GM10248 (cell line): ENCODE results near the gene HAUS3.

ENCODE experiments used
- CTCF ChIA-PET: fragments of 300-600 bp; sonication (Branson Sonifier 250); formaldehyde crosslinking; extraction: SDS; loops from one replicate; lab custom pipeline; 2021; ENCODE audit warnings: antibody characterized with exemption; lab: Yijun Ruan, JAX
- POLR2A ChIA-PET: fragments of 350-650 bp; sonication (Branson Sonifier 250); formaldehyde crosslinking; extraction: SDS; loops from one replicate; lab custom pipeline; 2020; ENCODE audit warnings: antibody characterized with exemption; lab: Yijun Ruan, JAX
- DNase-seq: peaks from one replicate; pipeline ENCODE4 v3.0.0; 2012; ENCODE audit errors: extremely low spot score
- TF ChIP-seq, protein P1 (sequence below): IDR thresholded peaks from 2 replicates; pipeline ENCODE4 v1.5.1; 2012; ENCODE audit warnings: mild to moderate bottlenecking, low read depth; ENCODE audit errors: extremely low read depth, missing control alignments, control extremely low read depth

Gene HAUS3, protein sequence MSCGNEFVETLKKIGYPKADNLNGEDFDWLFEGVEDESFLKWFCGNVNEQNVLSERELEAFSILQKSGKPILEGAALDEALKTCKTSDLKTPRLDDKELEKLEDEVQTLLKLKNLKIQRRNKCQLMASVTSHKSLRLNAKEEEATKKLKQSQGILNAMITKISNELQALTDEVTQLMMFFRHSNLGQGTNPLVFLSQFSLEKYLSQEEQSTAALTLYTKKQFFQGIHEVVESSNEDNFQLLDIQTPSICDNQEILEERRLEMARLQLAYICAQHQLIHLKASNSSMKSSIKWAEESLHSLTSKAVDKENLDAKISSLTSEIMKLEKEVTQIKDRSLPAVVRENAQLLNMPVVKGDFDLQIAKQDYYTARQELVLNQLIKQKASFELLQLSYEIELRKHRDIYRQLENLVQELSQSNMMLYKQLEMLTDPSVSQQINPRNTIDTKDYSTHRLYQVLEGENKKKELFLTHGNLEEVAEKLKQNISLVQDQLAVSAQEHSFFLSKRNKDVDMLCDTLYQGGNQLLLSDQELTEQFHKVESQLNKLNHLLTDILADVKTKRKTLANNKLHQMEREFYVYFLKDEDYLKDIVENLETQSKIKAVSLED

DNA sequence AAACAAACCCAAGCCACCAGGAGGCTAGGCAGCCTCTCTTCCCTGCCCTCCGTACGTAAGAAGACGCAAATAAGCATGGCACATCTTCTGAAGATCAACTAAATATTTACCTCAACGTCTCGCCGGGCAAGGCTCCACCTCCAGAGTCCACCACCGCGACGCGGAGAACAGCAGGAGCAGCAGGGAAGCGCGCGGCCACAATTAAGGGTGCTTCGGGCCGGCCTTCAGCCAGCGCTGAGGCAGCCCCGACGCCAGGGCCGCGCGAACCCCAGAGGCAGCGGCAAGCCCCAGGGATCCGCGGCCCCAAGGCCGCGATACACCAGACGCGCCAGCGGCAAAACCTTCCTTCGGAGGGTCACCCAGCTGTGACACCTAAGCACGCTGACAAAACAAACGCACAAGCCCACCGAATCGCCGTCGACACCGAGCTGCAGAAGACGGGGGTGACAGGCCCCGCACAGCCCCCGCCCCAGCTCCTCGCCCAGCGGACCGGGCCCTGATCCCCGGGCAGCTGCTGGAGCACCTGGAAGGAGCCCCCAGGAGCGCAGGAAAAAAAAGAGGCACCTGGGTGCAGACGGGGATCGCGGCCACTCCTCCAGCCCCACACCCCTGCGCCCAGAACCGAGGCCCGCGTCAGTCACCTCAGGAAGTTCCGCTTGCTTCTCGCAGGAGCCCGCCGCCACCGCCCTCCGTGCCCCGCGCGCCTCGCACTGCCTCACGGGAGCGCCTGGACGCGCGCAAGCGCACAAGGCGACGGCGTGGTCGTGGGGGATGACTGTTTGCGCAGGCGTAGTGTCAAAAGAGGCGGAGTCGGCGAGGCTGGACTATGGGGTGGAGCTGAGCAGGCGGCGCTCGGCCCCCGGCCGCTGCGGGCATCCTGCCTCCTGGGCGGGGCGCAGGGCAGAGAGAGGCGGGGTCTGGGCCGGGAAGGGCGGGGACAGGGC, at the start of gene HAUS3, which contains the start of gene POLN:
Gene HAUS3 (minus strand): TSS at position 712 of the 944 bp plus-strand sequence. CDS start 1,175 bp downstream, outside the sequence.
Gene POLN (minus strand): TSS at position 712 of the 944 bp plus-strand sequence. CDS start 12,890 bp downstream, outside the sequence.
- CTCF ChIA-PET: interaction anchor here (1.0 to 1.8 kb wide), 8 partner anchors 8 to 230 kb away, joined by 3 to 6 read pairs (median 4); partner anchors contain the start of gene RNF4
- TF ChIP-seq, protein P1, sequence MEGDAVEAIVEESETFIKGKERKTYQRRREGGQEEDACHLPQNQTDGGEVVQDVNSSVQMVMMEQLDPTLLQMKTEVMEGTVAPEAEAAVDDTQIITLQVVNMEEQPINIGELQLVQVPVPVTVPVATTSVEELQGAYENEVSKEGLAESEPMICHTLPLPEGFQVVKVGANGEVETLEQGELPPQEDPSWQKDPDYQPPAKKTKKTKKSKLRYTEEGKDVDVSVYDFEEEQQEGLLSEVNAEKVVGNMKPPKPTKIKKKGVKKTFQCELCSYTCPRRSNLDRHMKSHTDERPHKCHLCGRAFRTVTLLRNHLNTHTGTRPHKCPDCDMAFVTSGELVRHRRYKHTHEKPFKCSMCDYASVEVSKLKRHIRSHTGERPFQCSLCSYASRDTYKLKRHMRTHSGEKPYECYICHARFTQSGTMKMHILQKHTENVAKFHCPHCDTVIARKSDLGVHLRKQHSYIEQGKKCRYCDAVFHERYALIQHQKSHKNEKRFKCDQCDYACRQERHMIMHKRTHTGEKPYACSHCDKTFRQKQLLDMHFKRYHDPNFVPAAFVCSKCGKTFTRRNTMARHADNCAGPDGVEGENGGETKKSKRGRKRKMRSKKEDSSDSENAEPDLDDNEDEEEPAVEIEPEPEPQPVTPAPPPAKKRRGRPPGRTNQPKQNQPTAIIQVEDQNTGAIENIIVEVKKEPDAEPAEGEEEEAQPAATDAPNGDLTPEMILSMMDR: no peak
- POLR2A ChIA-PET: interaction anchor here (1.0 to 1.2 kb wide), 4 partner anchors 9 to 21 kb away, joined by 3 to 6 read pairs (median 4); partner anchors contain the start of gene MXD4
- DNase-seq: peak; percentile 100

DNA sequence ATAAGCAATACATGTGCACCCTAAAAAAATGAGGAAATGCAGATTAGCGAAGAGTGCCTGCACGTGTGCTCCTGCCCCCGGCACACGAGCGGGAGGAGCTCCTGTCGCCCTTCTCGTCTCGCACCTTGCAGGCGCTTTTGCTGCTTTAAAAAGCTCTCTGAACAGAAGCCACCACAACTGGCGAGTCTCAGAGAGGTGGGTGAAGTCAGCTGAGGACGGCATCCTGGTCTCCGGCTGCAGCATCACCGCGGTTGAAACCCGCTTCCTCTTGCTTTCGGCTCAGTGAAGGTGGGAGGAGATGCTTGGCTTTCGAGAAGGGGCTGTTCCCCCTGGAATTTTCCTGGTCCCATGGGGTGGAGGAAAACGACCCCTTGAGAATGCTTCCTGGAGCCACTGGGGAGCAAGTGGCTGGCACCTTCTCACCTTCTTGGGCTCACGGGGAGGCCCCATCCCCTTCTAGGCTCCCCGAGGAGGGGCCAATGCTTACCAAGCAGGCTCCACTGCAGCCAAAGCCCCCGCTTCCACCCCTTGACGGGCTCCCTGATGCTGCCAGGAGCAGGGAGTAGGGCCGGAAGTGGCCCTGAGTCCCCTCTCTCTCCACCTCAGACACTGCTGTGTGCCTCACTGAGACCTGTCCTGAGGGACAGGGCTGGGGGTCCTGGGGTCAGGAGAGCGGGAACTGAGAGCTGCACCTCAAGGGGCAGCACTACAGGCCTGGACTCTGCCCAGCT, 49.2 kb upstream of the HAUS3 start:
- TF ChIP-seq, protein P1: no peak
- peak; percentile 46 for DNase-seq
- POLR2A ChIA-PET: no interaction called here
- CTCF ChIA-PET: interaction anchor here (1.1 kb wide), 1 partner anchor 9 kb away, joined by 3 read pairs; no protein-coding TSS in a partner anchor

DNA sequence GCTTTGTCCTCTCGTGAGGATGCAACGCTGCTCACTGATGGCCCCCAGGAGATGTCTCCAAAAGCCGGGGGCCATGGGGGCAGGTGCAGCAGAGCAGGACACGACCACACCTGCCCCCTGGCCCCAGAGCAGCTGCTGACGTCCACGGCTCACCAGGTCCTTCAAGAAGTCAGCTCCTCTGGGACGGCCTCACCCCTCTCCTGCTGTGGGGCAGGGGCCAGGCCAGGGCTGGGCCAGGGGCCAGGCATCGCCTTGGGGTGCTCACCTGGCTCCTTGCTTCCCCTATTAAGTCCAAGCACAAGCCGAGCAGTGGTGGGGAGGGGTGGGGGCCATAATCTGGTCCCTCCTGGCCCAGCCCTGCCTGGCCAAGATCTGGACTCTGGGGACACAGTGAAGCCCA, 48.6 kb upstream of the HAUS3 start:
- ChIA-PET CTCF (interaction anchor here (1.0 kb wide), 1 partner anchor 10 kb away, joined by 3 read pairs; no protein-coding TSS in a partner anchor), POLR2A (no interaction called here)
- DNase-seq: no peak
- TF ChIP-seq, protein P1: no peak

DNA sequence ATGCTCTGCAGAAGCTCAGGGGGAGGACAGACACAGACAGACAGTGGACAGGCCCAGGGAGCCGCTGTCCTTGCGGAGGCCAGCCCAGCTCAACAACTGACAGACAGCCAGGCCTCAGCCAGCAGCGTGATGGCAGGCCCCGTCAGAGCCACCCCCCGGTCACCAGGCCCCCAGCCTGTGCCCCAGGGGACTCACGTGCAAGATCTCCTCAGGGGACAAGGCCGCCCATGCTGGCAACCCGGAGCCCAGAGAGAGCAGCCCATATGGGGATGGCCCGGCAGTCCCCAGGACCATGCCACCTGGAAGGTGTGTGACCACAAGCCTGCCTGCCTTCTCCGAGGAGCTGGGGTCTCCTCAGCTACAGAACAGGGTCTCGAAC, 48.0 kb upstream of the HAUS3 start:
- TF ChIP-seq, protein P1: no peak
- no peak for DNase-seq
- ChIA-PET POLR2A (no interaction called here), CTCF (interaction anchor here (1.0 kb wide), 1 partner anchor 9 kb away, joined by 3 read pairs; no protein-coding TSS in a partner anchor)

DNA sequence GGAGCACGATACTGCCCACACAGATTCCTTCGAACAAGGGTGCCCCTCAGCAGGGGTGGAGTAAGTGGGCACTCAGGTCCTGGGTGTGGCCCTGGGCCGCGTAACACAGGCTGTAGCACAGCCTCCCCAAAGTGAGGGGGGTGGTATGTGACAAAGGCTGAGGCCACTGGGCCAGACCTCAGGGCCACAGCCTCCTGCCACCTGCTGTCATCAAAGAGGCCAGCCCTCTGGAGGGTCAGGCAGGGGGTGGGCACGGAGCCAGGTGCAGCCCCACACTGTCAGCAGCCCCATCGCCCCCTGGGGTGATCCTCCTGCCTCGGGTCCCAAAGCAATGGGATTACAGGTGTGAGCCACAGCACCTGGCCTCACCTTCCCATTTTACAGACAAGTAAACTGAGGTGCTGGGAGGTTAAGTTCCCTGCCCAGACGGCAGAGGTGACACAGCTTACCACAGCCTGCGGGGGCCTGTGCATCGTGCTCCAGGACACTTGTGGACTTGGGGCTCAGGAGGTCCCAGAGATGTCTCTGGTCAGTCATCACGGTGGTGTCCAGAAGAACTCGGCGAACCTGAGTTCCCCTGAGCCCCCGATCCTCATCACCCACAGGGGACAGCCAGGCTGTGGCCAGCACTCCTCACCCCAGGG, 47.5 kb upstream of the HAUS3 start:
- DNase-seq: no peak
- POLR2A ChIA-PET: no interaction called here
- CTCF ChIA-PET: interaction anchor here (1.0 kb wide), 1 partner anchor 9 kb away, joined by 3 read pairs; no protein-coding TSS in a partner anchor
- TF ChIP-seq, protein P1: no peak
